Measurements from ENCODE around the gene COL1A2.

The COL1A2 gene

DNA sequence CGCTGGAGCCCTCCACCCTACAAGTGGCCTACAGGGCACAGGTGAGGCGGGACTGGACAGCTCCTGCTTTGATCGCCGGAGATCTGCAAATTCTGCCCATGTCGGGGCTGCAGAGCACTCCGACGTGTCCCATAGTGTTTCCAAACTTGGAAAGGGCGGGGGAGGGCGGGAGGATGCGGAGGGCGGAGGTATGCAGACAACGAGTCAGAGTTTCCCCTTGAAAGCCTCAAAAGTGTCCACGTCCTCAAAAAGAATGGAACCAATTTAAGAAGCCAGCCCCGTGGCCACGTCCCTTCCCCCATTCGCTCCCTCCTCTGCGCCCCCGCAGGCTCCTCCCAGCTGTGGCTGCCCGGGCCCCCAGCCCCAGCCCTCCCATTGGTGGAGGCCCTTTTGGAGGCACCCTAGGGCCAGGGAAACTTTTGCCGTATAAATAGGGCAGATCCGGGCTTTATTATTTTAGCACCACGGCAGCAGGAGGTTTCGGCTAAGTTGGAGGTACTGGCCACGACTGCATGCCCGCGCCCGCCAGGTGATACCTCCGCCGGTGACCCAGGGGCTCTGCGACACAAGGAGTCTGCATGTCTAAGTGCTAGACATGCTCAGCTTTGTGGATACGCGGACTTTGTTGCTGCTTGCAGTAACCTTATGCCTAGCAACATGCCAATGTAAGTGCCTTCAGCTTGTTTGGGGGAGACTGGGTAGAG is at the start of gene COL1A2:
TSS of gene COL1A2 (plus strand) at position 459 of the 704 bp plus-strand sequence. CDS start at position 596, 137 bp downstream.
- in situ Hi-C loops (cut with MboI; ENCODE audit: low sequenced_read_pairs): no loop called here

DNA sequence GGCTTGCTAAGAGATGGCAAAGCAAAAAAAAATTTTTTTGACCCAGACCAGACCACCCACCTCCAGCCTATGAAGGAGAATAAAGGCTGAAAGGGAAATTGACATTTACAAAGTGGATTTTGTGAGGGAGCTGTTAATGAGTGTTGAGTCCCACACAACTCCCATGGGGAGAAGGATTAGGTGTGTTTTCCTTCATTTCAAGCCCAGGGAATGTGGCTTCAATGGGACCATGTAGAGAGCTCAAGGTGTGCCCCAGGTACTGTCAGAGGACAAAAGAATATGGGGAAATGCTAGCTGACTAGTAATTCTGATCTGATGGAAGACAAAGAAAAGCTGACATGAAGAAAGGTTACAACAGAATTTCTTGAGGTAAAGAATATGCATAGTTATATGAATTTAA is 48.8 kb upstream of the COL1A2 start:
- in situ Hi-C loops (cut with MboI; ENCODE audit: low sequenced_read_pairs): no loop called here

DNA sequence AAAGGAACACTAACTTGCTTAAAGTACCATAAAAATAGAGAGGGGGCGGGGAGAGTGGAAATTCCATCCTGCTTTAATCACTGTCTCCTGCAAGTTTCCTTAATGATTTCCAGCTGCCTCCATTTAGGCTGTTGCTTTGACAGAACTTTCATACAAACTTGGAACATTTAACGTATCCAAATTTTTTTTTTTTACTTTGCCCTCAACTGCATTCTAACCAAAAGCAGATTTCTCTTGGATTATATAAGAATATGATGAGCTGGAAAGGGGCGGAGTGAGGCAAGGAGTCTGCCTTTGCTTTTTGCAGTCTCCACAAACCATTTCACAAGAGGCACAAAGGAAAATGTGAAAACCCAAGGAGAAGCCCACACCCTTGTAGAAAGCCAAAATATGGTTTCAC is 46.6 kb upstream of the COL1A2 start:
- in situ Hi-C loops (cut with MboI; ENCODE audit: low sequenced_read_pairs): no loop called here

DNA sequence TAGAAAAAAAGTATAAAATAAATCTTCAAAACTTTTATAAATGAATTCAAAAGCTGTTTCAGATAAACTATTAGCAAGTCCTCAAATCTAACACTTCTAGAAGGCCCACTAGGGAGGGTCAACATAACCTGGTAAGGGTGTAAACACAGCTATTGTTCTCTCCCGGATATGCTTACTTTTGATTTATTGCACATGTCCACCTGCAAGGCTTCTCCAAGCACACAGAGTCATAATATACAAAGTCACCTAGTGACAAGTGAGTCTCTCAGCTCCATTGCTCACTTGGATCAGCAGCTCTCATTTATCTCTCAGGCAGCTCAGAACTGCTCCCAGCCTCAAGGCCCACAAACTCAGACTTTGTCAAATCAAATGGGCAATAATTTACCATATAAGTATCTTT is 44.0 kb upstream of the COL1A2 start:
- in situ Hi-C loops (cut with MboI; ENCODE audit: low sequenced_read_pairs): no loop called here

DNA sequence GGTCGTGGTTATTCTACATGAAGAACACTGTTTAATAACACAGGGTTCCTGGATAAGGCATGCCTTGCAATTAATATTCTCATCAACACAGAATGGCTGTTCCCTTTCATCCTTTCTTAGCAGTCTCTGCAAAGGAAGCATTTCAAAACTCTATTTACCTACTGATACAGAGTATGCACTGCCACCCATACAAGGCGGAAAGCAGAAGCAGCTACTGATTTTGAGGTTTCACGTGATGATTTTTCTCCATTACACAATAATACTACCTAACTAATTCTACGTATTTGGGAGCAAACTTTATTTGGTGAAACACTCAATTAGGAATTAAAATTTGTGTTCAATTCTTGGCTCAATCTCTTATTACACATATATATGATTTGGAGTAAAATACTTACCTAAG is 43.0 kb upstream of the COL1A2 start:
- in situ Hi-C loops (cut with MboI; ENCODE audit: low sequenced_read_pairs): no loop called here

DNA sequence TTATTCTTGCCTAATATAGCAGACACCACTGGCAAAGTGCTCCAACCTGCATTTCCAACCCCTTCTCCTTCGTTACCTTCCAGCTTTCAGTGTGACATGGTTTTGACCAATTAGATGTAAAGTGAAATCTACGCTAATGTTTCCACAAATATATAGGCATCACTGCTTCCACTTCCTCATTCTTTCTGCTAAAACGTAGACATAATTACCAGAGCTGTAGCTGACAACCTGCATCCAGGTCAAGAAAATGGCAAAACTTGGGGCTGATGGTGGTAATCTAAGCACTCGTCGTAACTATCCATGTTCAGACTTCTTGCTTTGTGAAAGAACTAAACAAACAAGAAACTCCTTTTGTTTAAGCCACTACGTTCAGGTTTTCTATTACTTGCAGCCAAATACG is 41.8 kb upstream of the COL1A2 start:
- in situ Hi-C loops (cut with MboI; ENCODE audit: low sequenced_read_pairs): no loop called here

DNA sequence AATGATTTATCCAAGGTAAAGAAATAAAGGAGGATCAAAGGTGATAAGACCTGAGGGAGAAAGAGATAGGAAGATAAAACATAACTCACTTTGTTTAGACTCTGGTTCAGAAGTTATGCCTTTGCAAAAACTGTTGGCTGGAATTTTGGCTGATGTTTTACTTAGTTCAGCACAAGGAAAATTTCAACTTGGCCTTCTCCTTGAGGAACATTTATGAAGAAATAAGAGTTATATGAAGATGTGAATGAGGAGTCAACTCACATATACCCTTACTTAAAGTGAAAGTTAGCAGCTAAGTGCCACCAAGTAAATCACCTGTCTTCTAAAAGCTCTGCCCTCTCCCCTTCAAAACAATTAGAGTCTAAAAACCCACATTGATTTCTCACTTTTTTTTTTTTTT is 39.7 kb upstream of the COL1A2 start:
- in situ Hi-C loops (cut with MboI; ENCODE audit: low sequenced_read_pairs): no loop called here

DNA sequence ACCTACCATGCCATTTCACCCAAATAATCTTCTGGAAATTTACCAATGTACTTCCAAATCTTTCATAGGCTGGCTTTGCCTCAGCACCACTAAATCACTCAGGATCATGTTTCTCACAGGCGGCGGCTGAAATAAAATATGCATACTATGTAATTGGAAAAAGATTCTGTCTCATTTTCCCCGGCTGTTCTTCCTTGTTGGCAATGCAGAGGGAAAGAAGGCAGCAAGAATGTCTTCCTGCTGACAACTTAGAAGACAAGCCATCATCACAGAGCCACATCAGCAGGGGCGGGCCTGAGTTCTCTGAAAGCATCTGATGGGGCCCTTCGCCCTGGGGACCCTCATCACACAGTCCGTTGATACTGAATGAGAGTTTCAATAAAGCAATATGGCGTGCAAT is 39.2 kb upstream of the COL1A2 start:
- in situ Hi-C loops (cut with MboI; ENCODE audit: low sequenced_read_pairs): no loop called here

DNA sequence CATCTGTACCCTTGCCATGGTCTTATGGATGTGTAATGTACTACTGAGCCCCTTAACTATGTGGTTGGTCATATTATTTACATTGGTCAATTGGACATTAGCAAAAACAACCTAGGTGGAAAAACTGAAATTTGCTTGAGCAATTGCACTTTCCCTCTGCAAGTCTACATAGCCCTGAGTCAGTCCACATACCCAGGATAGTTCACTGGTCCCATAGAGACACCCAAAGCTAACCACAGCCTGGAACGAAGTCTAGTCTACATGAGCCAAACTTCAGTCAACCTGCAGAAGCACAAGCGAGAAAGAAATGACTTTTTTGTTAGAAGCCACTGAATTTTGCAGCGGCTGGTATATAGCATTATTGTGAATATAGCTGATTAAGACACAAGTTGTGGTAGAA is 37.6 kb upstream of the COL1A2 start:
- in situ Hi-C loops (cut with MboI; ENCODE audit: low sequenced_read_pairs): no loop called here

DNA sequence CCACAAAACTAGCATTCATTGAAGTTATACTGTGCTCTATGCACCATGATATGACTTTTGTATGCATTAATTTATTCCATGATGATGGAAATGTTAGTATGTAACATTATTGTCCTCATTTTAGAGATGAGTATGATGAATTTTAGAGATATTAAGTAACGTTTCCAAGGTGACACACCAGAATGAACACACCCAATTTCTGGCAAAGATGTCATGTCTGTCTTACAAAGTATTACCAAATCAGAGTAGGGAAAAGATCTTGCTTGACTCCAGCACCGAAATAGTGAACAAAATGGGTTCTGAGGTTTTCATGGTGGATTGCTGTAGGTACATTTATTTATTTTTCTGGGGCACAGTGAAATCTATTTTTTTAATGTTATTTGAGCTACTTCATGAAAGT is 33.8 kb upstream of the COL1A2 start:
- in situ Hi-C loops (cut with MboI; ENCODE audit: low sequenced_read_pairs): no loop called here

DNA sequence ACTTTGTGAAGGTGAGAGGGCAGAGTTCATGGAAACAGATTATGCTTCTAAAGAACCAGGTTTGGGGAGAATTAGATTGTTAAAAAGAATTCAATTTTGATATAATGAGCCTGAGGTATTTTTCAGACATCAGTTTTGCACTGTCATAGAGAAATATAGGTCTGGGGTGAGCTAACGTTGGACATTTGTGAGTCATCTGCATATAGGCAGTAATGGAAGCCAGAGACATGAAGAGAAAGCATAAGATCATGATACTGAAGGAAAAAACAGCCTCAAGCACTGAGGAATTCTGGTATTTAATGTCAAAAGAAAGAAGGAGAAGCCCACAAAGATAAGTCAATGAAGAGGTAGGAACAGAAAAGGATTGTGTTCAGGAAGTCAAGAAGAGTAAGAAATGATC is 32.4 kb upstream of the COL1A2 start:
- in situ Hi-C loops (cut with MboI; ENCODE audit: low sequenced_read_pairs): no loop called here

DNA sequence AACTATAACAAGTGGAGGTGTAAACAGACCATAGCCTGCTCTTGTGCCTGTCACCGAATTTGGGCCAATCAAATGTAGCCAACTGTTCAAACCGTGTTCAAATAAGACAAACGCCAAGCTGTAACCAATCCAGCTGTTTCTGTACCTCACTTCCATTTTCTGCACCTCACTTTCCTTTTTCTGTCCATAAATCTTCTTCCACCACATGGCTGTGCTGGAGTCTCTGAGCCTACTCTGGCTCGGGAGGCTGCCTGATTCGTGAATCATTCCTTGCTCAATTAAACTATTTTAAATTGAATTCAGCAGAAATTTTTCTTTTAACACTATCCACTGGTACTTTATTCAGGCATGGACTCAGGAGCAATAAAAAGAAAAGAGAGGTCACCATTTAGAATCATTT is 29.9 kb upstream of the COL1A2 start:
- in situ Hi-C loops (cut with MboI; ENCODE audit: low sequenced_read_pairs): no loop called here

DNA sequence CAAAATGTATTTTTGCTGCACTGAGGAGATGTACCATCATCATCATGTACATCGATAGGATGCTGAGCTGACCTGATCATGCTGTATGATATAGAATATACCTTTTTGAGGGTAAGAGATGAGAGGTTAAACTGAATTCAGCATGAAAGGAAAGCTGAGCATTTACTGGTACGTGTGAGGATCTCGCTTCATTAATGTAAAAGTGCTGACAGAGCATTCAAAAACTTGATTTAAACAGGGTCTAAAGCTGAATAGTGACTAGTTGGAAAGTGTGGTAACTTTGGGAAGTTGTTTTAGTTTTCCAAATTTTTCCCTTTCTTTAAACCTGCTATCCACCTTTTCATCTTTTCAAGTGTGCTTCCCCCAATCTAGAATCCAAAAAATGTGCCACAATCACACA is 28.5 kb upstream of the COL1A2 start:
- in situ Hi-C loops (cut with MboI; ENCODE audit: low sequenced_read_pairs): no loop called here

DNA sequence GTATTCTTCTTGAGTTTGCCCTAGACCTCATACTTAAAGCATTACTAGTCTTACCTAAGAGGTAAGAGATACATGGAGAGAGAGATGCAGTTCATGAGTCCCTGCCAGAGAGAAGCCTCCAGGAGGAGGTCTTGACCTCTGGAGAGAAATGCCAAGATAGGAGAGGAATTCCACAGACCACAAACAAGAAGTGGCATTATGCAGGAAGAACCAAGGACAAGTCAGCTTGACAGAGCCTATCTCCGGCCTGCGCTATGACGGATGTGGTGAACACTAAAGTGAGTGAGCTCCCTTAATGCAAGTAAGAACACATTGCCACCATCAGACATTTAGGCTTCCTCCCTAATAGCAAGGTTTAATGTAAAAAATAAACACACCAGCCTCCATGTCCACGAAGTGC is 27.9 kb upstream of the COL1A2 start:
- in situ Hi-C loops (cut with MboI; ENCODE audit: low sequenced_read_pairs): no loop called here

DNA sequence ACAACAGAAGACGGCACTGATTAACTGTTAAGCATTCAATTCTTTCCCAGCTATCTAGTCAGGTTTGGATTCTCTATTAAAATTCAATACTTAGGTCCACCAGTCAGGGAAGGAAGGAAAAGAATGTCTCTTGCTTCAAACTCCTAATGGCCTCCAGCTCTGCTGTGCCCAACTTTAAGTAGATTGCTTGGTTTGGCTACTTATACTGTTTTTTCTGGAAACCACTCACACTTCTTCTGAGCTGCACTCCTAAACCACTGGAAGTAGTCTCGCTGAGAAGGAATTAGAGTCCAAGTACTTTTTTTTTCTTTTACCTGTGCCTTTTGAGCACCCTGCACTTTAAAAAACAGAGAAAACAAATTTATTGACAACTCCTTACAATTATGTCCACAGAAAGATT is 26.7 kb upstream of the COL1A2 start:
- in situ Hi-C loops (cut with MboI; ENCODE audit: low sequenced_read_pairs): no loop called here

DNA sequence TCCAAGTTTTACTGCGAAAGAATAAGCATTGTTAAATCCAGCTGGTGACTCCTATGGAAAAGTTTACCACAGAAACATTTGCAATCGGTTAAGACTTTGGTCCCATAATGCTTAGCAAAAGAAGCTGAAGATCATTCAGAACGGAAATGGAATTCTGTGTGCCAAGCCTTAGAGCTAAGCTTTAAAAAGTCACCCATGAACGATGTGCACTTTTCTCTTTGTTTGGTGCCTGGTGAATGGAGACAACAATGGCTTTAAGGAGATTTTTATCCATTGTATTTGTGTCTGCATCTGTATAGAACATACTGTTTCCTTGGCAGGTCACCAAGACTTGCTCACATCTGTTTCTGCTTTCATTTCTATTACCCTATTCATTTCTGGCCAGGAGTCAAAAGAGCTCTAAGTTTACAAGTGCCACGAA is 26.3 kb upstream of the COL1A2 start:
- in situ Hi-C loops (cut with MboI; ENCODE audit: low sequenced_read_pairs): no loop called here

DNA sequence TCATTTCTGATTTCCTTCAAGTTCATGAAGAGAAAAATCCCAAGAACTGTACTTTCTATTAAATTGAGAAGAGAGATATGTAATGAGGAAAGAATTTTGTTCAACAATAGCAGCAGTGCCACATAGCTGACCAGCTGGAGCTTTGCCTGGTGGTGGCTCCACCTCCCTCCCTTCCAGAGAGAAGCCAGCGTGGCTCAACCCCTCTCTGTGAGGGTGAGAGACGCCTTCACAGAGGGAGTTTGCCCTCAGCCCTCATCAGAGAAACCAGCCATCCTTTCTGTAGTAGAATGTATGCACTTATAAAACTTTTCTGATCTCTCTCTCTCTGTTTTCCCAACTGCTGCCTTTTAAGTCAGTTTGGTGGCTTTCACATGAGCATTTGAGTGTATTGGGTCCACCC is 20.5 kb upstream of the COL1A2 start:
- in situ Hi-C loops (cut with MboI; ENCODE audit: low sequenced_read_pairs): no loop called here

DNA sequence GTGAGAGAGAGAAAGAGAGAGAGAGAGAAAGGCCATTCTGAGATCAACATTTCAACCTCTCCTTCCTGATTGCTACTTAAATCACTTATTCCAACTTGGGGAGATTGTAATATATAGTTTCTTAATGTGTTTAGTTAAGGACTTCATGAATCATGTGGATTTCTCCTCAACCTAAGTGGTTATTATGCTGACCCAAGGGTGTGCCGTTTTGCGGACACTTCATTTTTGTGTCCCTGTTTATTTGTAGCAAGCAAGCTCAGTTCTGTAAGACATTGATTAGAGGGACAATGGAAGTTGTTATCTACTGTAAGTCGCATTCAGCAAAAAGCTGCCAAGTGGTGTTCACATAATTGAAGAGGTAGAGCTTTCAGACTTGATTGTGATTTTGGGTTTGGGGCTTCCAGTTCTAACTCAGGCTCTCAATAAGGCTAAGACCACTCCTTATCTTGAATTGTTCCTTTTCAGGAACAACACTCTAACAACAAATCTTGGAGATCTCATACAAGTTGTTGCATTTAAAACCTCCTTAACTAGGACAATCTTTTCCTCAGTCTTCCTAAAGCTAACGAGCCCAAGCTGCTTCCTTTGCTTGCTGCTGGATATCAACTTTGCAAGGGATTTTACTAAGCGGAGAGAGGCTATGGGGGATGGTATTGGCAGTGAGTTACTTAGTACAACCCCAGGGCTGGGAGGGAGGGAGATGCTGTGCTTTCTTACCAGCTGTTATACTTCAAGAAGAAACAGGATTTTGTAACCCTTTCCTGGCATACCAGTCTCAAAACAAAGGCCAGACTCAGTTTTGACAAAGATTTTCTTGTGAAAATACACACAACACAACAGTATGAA is 19.8 kb upstream of the COL1A2 start:
- in situ Hi-C loops (cut with MboI; ENCODE audit: low sequenced_read_pairs): no loop called here

DNA sequence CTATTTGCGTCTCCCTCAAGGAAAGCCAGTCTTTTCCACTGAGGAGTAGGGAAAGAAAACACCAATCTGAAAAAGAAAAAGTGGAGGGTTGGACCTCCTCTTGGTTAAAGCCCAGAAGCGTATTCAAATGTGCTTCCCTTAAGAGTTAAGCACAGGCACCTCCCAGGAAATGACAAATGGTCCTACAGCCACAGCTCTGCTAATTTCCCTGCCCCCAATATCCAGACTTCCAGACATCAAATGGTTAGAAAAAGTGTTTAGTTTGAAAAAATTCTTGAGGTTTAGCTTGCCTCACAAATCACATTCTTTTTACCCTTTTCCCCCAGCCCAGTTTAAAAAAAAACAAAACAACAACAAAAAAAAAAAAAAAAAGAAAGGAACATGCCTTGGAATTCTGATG is 19.0 kb upstream of the COL1A2 start:
- in situ Hi-C loops (cut with MboI; ENCODE audit: low sequenced_read_pairs): no loop called here

DNA sequence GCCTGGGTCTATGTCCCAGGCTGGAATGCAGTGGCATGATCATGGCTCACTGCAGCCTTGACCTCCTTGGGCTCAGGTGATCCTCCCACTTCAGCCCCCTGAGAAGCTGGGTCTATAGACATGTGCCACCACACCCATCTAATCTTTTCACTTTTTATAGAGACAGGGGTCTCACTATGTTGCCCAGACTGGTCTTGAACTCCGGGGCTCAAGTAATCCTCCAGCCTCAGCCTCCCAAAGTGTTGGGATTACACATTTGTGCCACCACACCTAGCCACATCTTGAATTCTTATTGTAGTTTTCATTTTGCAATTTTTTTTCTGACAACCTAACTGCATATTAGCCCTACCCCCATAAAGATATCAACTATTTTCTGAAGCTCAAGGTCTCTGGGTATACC is 18.4 kb upstream of the COL1A2 start:
- in situ Hi-C loops (cut with MboI; ENCODE audit: low sequenced_read_pairs): no loop called here

DNA sequence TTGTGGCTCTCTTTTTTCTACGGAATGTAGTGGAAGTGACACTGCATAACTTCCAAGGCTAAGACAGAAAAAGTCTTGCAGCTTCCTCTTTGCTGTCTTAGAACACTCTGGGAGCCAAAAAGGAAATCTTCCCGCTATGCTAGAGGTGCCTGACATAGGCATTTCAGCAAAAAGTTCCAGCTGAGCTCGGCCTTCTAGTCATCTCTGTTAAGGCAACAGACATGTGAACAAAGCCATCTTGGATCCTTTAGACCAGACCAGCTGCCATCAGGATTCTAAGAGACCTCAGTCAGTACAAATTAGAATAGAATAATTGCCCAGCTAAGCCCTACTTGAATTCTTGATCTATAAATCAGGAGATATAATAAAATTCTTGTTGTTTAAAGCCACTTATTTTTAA is 16.3 kb upstream of the COL1A2 start:
- in situ Hi-C loops (cut with MboI; ENCODE audit: low sequenced_read_pairs): no loop called here

DNA sequence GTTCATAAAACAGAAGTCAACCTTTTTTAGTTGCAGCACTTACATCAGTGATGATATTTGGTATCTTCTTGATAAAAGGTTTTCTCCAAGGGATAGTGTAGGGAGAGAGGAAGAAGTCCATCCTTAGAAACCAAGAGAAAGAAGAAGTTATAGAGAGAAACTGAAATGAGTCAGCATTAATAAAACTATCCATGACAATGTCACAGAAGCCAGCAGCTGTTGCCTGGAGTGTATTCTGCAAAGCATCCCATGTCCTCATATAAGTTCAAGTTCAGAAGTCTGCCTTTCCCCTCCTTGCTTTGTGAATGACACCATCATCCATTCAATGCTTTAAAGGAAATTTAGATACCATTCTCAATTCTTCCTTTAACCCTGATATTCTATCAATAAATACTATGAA is 14.4 kb upstream of the COL1A2 start:
- in situ Hi-C loops (cut with MboI; ENCODE audit: low sequenced_read_pairs): no loop called here

DNA sequence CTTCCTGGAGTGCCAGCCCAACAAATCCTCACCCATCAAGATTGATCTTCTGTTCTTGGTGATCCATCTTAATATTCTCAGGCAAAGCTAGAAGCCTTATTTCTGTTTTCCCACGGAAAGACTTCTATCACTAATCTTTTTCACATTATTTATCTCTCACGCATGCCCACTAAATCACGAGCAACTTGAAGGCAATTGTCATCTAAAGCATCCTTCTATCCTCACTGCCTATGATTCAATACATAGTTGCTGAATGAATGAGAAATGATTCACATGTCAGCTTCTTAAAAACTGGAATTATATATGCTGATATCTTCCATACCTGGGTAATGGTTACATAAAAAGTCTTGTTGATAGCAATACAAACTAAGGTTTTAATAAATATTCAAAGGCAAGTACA is 12.6 kb upstream of the COL1A2 start:
- in situ Hi-C loops (cut with MboI; ENCODE audit: low sequenced_read_pairs): no loop called here
